ENCODE measurements around the gene PRKN. TPM values are rescaled to one million over a fixed set of nuclear protein-coding genes. Genes with fewer than 3 reads are reported as not detected.

The PRKN gene
- total RNA-seq, 1 experiment from 2014 or later: 0.46 TPM

DNA sequence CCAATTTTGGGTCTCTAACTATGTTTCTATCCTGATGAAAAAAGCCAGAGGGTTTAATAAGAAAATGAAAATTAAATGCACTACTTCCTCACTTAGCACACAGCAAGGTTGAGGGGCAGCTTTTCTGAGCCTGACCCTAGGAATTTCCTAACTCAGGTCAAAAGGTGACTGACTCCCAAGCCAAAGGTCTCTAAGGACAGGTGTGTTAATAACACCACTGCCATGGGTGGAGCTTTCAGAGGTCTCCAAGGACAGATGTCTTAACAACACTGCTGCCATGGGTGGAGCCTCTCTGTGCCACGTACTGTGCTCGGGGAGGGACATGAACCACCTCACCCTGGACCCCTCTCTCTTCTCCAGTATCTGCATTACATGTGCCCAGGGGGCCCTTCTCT is 339.2 kb downstream of the PRKN start:
- BruUV-seq (replicated peaks): no TSS peak
- no peak for DNase-seq (ENCODE audit: low read depth, low spot score)
- intact Hi-C loops (cut with micrococcal nuclease; ENCODE audit: unreplicated experiment) (no loop called here), in situ Hi-C loops (cut with HindIII; ENCODE audit: low pct_unique_long_range_greater_than_20kb, low sequenced_read_pairs) (no loop called here)
- Histone ChIP-seq H3K9me3 (ENCODE audit: control insufficient read depth, insufficient read depth, low read depth, low read length) (no peaks in the 10 kb centered on the region), H3K4me1 (ENCODE audit: control insufficient read depth, insufficient read depth, low read length) (no peaks in the 10 kb centered on the region), H3K4me3 (ENCODE audit: low read depth in 2 of 2, low read length in 2 of 2) (no peak overlapping the region), H3K27me3 (ENCODE audit: control insufficient read depth, insufficient read depth, low read length) (no peaks in the 10 kb centered on the region), H3K27ac (ENCODE audit: low read length) (no peak overlapping the region), H3K36me3 (ENCODE audit: control insufficient read depth, insufficient read depth, low read length) (no peaks in the 10 kb centered on the region)
- TF ChIP-seq, protein P1, sequence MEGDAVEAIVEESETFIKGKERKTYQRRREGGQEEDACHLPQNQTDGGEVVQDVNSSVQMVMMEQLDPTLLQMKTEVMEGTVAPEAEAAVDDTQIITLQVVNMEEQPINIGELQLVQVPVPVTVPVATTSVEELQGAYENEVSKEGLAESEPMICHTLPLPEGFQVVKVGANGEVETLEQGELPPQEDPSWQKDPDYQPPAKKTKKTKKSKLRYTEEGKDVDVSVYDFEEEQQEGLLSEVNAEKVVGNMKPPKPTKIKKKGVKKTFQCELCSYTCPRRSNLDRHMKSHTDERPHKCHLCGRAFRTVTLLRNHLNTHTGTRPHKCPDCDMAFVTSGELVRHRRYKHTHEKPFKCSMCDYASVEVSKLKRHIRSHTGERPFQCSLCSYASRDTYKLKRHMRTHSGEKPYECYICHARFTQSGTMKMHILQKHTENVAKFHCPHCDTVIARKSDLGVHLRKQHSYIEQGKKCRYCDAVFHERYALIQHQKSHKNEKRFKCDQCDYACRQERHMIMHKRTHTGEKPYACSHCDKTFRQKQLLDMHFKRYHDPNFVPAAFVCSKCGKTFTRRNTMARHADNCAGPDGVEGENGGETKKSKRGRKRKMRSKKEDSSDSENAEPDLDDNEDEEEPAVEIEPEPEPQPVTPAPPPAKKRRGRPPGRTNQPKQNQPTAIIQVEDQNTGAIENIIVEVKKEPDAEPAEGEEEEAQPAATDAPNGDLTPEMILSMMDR (IDR thresholded peaks at IDR 0.05): no peak
- TF ChIP-seq POLR2AphosphoS5 (IDR thresholded peaks at IDR 0.05; ENCODE audit: low read depth, low read length): no peak
- ATAC-seq: no peak
- CTCF ChIA-PET: interaction anchor here (0.6 kb wide), 1 partner anchor 15 kb away, joined by 7 read pairs; no protein-coding TSS in a partner anchor
- POLR2A ChIA-PET: no interaction called here

- CTCF ChIA-PET: no interaction called here
- no peaks in the 10 kb centered on the region for H3K36me3 ChIP-seq (ENCODE audit: control insufficient read depth, insufficient read depth, low read length)
- no peaks in the 10 kb centered on the region for H3K27me3 ChIP-seq (ENCODE audit: control insufficient read depth, insufficient read depth, low read length)
- DNase-seq (ENCODE audit: low read depth, low spot score): no peak
- H3K27ac ChIP-seq (ENCODE audit: low read length): no peak overlapping the region
- H3K9me3 ChIP-seq (ENCODE audit: control insufficient read depth, insufficient read depth, low read depth, low read length): no peaks in the 10 kb centered on the region
- intact Hi-C loops (cut with micrococcal nuclease; ENCODE audit: unreplicated experiment) (no loop called here), in situ Hi-C loops (cut with HindIII; ENCODE audit: low pct_unique_long_range_greater_than_20kb, low sequenced_read_pairs) (no loop called here)
- ATAC-seq: no peak
- H3K4me3 ChIP-seq (ENCODE audit: low read depth in 2 of 2, low read length in 2 of 2): no peak overlapping the region
- BruUV-seq (replicated peaks): no TSS peak
- TF ChIP-seq TCF7L2 (IDR thresholded peaks at IDR 0.05; ENCODE audit: low read depth, low read length): no peak
- no peak for TF ChIP-seq SIN3A (IDR thresholded peaks at IDR 0.05; ENCODE audit: borderline replicate concordance, insufficient read depth, low read depth, low read length)
- TF ChIP-seq, protein P1 (IDR thresholded peaks at IDR 0.05): no peak
- TF ChIP-seq REST (IDR thresholded peaks at IDR 0.05; ENCODE audit: insufficient read depth in 1 of 2, low read depth in 2 of 2, low read length in 1 of 2): no peak
- no peak for TF ChIP-seq POLR2AphosphoS5 (IDR thresholded peaks at IDR 0.05; ENCODE audit: low read depth, low read length)
- H3K4me1 ChIP-seq (ENCODE audit: control insufficient read depth, insufficient read depth, low read length): no peaks in the 10 kb centered on the region
- POLR2A ChIA-PET: no interaction called here
Observed at GRCh38 chr6:162387718-162388382, 339.7 kb downstream of the PRKN start.
